GM19023 (cell line): ENCODE results near the gene PDZRN3.

Experiments used
- ATAC-seq: cut with Tn5 transposase; IDR thresholded peaks from one replicate; pipeline ENCODE4 v1.9.1; 2021; ENCODE audit warnings: mild to moderate bottlenecking, moderate library complexity; ENCODE audit not compliant: unreplicated experiment

Gene PDZRN3

GRCh38 chr3:73561494-73561893, 63.2 kb downstream of the PDZRN3 start:
- ATAC-seq, result no peak

GRCh38 chr3:73559749-73560148, 65.0 kb downstream of the PDZRN3 start:
- no peak for ATAC-seq

- ATAC-seq, result no peak
Measured at GRCh38 chr3:73558727-73559075, 66.0 kb downstream of the PDZRN3 start.

- no peak for ATAC-seq
Measured at GRCh38 chr3:73557986-73558726, 66.6 kb downstream of the PDZRN3 start.

- no peak for ATAC-seq
Measured at GRCh38 chr3:73556520-73557372, 68.0 kb downstream of the PDZRN3 start.

- no peak for ATAC-seq
Measured at GRCh38 chr3:73555076-73555475, 69.7 kb downstream of the PDZRN3 start.

- no peak for ATAC-seq
Measured at GRCh38 chr3:73552700-73553099, 72.0 kb downstream of the PDZRN3 start.

- no peak for ATAC-seq
Measured at GRCh38 chr3:73550032-73550431, 74.7 kb downstream of the PDZRN3 start.

GRCh38 chr3:73549051-73549600, 75.6 kb downstream of the PDZRN3 start:
- no peak for ATAC-seq

GRCh38 chr3:73548436-73548835, 76.3 kb downstream of the PDZRN3 start:
- ATAC-seq, result no peak

GRCh38 chr3:73547427-73548248, 77.1 kb downstream of the PDZRN3 start:
- no peak for ATAC-seq

- ATAC-seq, result no peak
Measured at GRCh38 chr3:73546961-73547360, 77.8 kb downstream of the PDZRN3 start.

- no peak for ATAC-seq
Measured at GRCh38 chr3:73543412-73543811, 81.3 kb downstream of the PDZRN3 start.

- no peak for ATAC-seq
Measured at GRCh38 chr3:73542136-73542535, 82.6 kb downstream of the PDZRN3 start.

- ATAC-seq, result no peak
Measured at GRCh38 chr3:73540969-73541740, 83.6 kb downstream of the PDZRN3 start.

- no peak for ATAC-seq
Measured at GRCh38 chr3:73538486-73538885, 86.3 kb downstream of the PDZRN3 start.

- ATAC-seq, result no peak
Measured at GRCh38 chr3:73536952-73537351, 87.8 kb downstream of the PDZRN3 start.

GRCh38 chr3:73536336-73536895, 88.3 kb downstream of the PDZRN3 start:
- no peak for ATAC-seq

- no peak for ATAC-seq
Measured at GRCh38 chr3:73535931-73536330, 88.8 kb downstream of the PDZRN3 start.

- no peak for ATAC-seq
Measured at GRCh38 chr3:73535137-73535536, 89.6 kb downstream of the PDZRN3 start.
